Ureter (tissue), 1 donor: ENCODE results near the gene RNF227. TPM values are rescaled to one million over a fixed set of nuclear protein-coding genes. Genes with fewer than 3 reads are reported as not detected.

ENCODE experiments used
- DNase-seq: peaks from one replicate; pipeline ENCODE4 v3.0.0-alpha.2; 2020; ENCODE audit warnings: low spot score
- total RNA-seq: library from RNA; stranded (reverse); gene quantifications from one replicate; pipeline ENCODE4 v1.2.4, GENCODE V29; 2023
- donor health status: DM: yes; HTN: yes; CAD: no.

The RNF227 gene
- total RNA-seq, 1 donor from 2014 or later = 2.5 TPM

DNA sequence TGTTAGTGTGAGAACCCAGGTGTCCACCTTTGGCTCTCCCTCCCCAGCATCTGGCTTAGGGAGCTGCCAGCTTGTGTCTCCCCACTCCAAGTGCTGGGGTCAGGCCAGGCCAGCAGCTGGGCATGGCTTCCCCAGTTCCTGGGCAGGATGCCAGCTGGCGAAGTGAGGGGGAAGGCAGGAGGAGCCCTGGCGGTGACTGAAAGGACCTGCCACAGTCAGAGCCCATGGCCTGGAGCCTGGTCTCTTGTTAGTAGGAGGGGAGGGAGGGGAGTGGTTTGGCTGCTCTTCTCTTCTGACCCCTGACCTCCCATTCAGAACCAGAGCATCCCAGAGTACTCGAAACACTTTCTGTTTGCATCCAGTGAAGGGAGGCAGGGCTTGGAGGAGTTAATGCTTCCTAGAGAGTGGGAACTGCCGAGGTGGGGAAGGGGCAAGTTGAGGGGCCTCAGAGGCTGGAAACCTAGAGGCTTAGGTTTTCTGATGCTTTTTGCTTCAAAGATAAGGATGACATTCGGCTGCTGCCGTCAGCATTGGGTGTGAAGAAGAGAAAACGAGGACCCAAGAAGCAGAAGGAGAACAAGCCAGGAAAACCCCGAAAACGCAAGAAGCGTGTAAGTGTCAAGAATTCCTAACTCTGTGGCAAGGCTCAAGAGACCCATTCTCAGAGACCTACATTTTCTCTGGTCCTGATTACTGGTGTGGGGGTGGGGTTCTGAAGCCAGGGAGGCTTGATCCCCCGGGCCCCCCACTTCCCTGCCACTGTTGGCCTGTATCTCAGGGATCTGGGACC, 26.7 kb downstream of the RNF227 start:
- peak; percentile 97 for DNase-seq

- peak; percentile 77 for DNase-seq
These were observed 27.7 kb downstream of the RNF227 start, which contains the start of gene CHD3 for GRCh38 chr17:7888184-7888920. CHD3 (plus strand) TSS chr17:7888789; CDS start chr17:7889001, 212 bp downstream.

- DNase-seq = peak; percentile 94
These were observed 28.5 kb downstream of the RNF227 start for GRCh38 chr17:7887482-7888183.

- DNase-seq = no peak
These were observed 29.0 kb downstream of the RNF227 start for GRCh38 chr17:7887038-7887481.

DNA sequence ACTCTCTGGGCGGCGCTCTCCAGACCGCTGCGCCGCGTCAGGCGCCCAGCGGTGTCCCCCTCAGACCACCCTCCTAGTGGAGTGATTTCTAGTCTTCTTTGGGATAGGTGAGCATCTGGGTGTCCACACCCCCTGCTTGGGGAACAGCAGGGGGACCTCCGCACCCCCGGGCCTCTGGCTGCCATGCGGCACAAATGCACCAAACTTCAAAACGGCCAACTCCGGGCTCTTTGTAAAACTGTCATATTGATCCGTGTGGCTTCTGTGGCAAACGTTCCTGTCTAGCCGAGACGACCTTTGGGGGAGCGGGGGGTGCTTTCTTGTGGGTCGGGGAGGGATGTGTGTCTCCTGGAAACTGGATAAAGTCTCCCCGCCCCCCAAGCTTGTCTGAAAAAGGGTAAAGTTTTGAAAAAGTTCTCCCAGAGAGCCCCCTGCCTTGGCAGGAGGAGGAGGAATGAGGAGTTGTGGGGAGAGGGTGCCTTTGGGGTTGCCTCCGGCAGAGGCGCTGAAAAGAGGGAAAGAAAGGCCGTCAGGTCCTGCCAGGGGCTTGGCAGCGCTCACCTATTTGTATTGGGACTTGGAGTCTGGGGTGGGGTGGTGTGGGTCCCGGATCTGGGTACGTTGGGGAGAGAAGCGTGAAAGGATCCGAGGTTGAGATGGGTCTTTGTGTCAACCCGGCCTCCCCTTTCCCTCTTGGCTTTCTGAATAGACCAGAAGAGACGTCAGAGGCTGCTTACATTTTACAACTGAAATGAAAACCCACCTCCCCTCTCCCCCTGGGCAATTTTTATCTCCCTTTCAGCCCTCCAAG, 29.7 kb downstream of the RNF227 start:
- peak; percentile 71 for DNase-seq

DNA sequence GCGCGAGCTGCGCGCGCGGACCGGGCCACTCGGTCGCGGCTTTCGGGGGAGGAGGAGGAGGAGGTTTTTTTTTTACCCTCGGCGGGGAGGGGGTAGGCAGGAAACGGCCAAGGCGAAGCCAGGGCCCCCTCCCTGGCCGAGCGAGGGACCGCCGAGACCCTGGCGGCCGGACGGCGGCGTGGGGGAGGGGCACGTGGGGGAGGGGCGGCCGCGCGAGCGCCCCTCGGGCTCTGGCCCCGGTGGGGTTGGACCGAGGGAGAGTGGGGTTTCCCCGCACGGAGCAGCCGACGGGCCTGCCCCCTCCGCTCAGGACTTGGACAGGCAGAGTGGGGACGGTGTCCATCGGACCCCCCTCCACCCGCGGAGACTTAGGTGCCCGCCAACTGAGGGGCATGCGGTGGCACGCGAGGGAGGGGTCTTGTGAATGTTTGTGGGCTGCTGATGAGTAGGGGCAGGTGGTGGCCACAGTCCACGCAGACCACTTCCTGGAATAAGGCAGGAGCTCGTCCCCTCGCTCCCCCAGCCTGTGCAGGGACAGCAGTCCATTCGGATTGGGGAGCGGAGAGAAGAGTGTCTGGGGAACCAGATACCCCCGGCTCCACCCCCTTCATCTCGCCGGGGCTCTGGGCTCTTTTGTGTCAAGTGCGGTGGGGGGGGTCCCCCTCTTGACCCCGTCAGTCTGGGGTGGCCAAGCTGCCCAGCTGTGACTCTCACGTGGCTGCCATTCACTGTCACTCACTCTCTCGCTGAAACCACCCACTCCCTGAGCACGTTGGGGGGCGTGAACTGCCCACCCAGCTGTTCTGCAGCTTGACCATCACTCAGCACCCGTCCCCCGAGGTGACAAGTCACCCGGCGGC, 30.5 kb downstream of the RNF227 start:
- DNase-seq = peak; percentile 73

DNA sequence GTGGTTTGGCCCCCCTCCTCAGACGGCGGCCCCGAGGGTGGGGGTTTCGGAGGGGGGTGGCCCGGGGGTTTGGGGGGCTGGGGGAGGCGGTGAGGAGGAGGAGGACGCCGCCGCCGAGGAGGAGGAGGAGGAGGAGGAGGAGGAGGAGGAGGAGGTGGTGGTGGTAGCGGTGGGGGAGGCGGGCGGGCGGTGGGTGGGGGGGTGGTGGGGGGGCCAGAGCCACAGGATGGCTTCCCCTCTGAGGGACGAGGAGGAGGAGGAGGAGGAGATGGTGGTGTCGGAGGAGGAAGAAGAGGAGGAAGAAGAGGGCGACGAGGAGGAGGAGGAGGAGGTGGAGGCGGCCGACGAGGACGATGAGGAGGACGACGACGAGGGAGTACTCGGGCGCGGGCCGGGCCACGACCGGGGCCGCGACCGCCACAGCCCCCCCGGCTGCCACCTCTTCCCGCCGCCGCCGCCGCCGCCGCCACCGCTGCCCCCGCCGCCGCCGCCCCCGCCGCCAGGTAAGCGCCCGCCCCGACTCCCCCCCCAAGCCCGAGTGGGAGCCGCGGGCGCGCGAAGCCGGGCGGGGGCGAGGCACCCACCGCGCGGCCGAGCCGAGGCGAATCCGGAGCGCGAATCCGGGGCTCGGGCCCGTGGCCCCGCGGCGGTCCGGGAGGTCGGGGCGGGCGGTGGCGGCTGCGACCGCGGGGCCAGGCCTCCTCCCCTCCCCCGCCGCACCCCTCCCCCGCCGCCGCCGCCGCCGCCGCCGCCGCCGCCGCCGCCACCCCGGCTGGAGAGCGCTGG, 31.3 kb downstream of the RNF227 start:
- peak; percentile 47 for DNase-seq

GRCh38 chr17:7883781-7884386, 32.2 kb downstream of the RNF227 start:
- peak; percentile 48 for DNase-seq

DNA sequence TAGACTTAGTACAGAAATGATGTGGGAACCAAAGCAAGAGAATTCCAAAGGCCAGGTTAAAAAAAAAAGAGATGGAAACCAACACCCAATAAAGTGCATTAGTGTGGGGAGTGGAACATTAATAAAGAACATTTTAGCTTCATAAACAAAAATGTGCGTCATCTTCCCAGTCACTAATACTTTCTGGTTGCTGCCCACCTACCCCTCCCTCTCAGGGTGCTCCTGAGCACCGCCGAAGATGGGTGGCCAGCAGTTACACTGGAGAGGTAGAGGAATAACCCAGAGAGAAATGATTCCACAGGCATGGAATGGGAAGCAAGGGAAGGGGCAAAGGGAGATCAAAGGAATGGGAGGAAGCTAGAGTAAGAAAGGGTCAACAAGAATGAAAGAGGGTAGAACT, 33.5 kb downstream of the RNF227 start:
- peak; percentile 23 for DNase-seq

GRCh38 chr17:7882068-7882467, 34.0 kb downstream of the RNF227 start:
- peak; percentile 35 for DNase-seq

DNA sequence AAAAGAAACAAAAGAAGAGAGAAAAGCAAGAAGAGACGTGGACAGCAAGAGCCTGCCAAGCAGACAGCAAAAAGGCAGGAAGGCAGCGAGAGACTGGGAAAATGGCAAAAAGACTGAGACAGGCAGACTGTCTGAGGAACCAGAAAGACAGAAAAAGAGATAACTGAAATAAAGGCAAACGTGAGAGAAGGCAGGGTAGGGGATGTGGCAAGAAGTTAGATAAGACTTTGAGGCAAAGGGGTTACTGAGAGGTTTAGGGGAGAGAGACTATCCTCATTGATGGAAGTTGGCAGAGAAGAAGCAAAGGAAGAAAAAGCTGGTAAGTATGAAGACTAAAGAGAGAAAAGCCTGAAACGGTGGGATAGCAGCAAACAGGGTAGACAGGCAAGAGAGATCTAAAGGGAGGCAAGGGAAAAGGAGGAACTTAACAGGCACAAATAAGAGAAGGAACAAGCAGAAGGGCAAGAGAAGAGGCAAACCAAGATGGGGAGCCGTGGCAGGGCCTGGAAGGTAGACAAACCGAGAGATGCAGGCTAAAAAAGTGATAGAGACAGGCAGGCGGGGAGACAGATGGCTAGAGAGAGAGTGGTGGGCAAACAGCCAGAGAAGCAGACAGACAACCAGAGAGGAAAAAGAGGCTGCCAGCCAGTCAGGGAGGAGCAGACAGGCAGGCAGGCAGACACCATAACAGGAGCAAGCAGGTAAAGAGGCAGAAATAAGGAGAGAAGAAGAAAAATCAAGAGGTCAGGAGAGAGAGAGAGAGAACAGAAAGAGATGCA, 34.6 kb downstream of the RNF227 start:
- peak; percentile 43 for DNase-seq

- DNase-seq = peak; percentile 12
These were observed 35.8 kb downstream of the RNF227 start for GRCh38 chr17:7880076-7880868.

DNA sequence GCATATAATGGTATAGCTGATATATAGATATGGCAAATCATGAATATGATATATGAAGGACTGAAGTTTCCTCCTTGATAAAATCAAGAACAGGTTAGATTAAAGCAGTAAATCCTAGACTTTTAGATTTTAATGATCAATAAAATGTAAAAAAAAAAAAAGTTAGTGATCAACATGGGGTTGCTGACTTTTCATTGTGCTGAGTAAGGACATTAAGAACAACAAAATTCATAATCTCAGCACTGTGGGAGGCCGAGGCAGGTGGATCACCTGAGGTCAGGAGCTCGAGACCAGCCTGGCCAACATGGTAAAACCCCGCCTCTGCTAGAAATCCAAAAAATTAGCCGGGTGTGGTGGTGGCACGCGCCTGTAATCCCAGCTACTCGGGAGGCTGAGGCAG, 37.9 kb downstream of the RNF227 start:
- DNase-seq = peak; percentile 37

- no peak for DNase-seq
These were observed 40.2 kb downstream of the RNF227 start for GRCh38 chr17:7875804-7876370.

DNA sequence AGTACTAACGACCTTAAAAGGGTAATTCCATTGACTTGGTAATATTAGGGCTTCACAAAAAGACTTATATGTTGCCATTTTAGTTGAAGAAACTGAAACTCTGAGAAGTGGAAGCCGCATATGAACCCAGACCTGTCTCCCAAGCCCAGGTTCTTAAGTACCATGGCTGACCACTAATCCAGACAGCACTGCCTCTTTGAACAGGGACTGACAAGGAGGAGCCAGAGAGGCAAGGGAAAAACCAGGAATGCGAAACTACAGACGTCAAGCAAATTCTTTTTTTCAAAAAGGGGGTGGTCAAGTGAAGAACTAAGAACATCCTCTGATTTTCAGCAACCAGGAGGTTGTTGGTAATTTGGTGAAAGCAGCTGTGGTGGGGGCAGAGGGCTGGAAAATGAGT, 43.0 kb downstream of the RNF227 start:
- peak; percentile 14 for DNase-seq

DNA sequence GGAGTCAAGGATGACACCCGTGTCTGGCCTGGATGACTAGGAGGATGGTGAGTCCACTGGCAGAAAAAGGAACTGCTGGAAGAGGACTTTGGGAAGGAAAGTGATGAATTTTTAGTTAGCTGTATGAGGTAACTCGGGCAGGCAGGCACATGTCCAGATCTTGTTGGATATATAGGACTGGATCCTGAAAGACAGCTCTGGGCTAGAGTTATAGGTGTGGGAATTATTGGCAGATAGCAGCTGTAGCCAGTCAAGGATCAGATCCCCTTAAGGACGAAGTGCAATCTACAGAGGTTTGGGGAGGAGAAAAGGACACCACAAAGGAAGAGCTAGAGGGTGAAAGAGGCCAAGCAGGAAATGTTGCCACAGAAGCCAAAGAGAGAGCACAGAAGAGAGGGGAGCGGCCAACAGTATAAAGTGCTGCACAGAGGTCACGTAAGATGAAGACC, 48.2 kb downstream of the RNF227 start:
- peak; percentile 45 for DNase-seq
